ENCODE data around the gene TXNRD1. TPM values are rescaled to one million over a fixed set of nuclear protein-coding genes. Genes with fewer than 3 reads are reported as not detected.

The TXNRD1 gene
- total and polyA plus RNA-seq, 4 donors, result 23.6 to 70.8 (median 55.7) TPM

- Histone ChIP-seq H3K9ac (ENCODE audit: low read depth in 1 of 2, low read length in 2 of 2) (no peak overlapping the region), H3K4me3 (ENCODE audit: low read depth in 1 of 3, low read length in 3 of 3) (no peak overlapping the region), H3K36me3 (ENCODE audit: control insufficient read depth in 4 of 4, insufficient read depth in 3 of 4, low read depth in 1 of 4, low read length in 3 of 4) (no peaks in the 10 kb centered on the region), H3K27ac (ENCODE audit: low read depth in 1 of 2, low read length in 2 of 2) (no peak overlapping the region), H3K4me1 (ENCODE audit: control insufficient read depth in 4 of 4, insufficient read depth in 4 of 4, low read length in 3 of 4) (no peaks in the 10 kb centered on the region), H3K9me3 (ENCODE audit: control insufficient read depth in 4 of 4, low read length in 3 of 4) (no peaks in the 10 kb centered on the region), H3K27me3 (ENCODE audit: control insufficient read depth in 4 of 4, insufficient read depth in 4 of 4, low read length in 3 of 4) (no peaks in the 10 kb centered on the region)
- 75% methylated on average over 4 of the region's 4 CpGs for WGBS
- TF ChIP-seq, protein P1, sequence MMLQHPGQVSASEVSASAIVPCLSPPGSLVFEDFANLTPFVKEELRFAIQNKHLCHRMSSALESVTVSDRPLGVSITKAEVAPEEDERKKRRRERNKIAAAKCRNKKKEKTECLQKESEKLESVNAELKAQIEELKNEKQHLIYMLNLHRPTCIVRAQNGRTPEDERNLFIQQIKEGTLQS (IDR thresholded peaks at IDR 0.05), result no peak
- TF ChIP-seq FOXA2 (IDR thresholded peaks at IDR 0.05), result no peak
- TF ChIP-seq RXRA (IDR thresholded peaks at IDR 0.05), result no peak
- no peak for TF ChIP-seq HNF4A (conservative IDR thresholded peaks at IDR 0.05)
- no peak for TF ChIP-seq SP1 (IDR thresholded peaks at IDR 0.05)
- TF ChIP-seq, protein P2, sequence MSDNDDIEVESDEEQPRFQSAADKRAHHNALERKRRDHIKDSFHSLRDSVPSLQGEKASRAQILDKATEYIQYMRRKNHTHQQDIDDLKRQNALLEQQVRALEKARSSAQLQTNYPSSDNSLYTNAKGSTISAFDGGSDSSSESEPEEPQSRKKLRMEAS (IDR thresholded peaks at IDR 0.05), result no peak
- no peak for DNase-seq (ENCODE audit: low spot score)
Observed at GRCh38 chr12:104243551-104243950, 28.0 kb downstream of the TXNRD1 start.

- TF ChIP-seq NR2F2 (IDR thresholded peaks at IDR 0.05), result no peak
- TF ChIP-seq, protein P2 (IDR thresholded peaks at IDR 0.05), result no peak
- no peak for TF ChIP-seq YY1 (IDR thresholded peaks at IDR 0.05)
- TF ChIP-seq JUND (IDR thresholded peaks at IDR 0.05), result no peak
- no peak for TF ChIP-seq EGR1 (IDR thresholded peaks at IDR 0.05; ENCODE audit: low read depth in 2 of 2)
- TF ChIP-seq TAF1 (conservative IDR thresholded peaks at IDR 0.05), result no peak
- TF ChIP-seq RXRA (IDR thresholded peaks at IDR 0.05), result no peak
- TF ChIP-seq CTCF (IDR thresholded peaks at IDR 0.05; ENCODE audit: low read depth, low read length, missing input control), result no peak
- no peak for TF ChIP-seq GABPA (IDR thresholded peaks at IDR 0.05 in 1 of 2, conservative IDR thresholded peaks at IDR 0.05 in 1 of 2)
- TF ChIP-seq RAD21 (IDR thresholded peaks at IDR 0.05), result no peak
- no peak for TF ChIP-seq SP1 (IDR thresholded peaks at IDR 0.05)
- no peak overlapping the region for H3K4me3 ChIP-seq (ENCODE audit: low read depth in 1 of 3, low read length in 3 of 3)
- WGBS, result 76% methylated on average over 1 of the region's 1 CpG
Observed at GRCh38 chr12:104243971-104244370, 28.4 kb downstream of the TXNRD1 start.

DNA sequence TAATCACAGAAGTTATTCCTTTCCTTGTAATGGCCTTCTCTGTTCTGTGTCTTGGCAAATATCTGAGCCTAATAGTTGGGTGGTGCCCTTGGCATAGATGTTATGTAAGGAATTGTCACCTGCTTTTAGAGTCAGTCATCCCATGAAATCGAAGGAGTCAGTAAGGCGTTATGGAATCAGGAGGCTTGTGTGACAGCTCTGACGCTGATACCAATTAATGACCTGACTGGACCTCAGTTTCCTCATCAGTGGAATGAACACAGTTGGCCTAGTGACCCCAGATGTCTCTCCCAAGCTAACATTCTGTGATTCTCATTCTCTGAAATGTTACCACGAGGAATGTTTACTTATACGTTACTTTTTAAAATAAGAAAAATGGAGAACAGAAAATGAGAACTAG, 32.1 kb downstream of the TXNRD1 start:
- H3K27ac ChIP-seq (ENCODE audit: low read depth in 1 of 2, low read length in 2 of 2), result no peak overlapping the region
- H3K9ac ChIP-seq (ENCODE audit: low read depth in 1 of 2, low read length in 2 of 2), result no peak overlapping the region
- no peaks in the 10 kb centered on the region for H3K27me3 ChIP-seq (ENCODE audit: control insufficient read depth in 4 of 4, insufficient read depth in 4 of 4, low read length in 3 of 4)
- H3K4me3 ChIP-seq (ENCODE audit: low read depth in 1 of 3, low read length in 3 of 3), result no peak overlapping the region
- H3K4me1 ChIP-seq (ENCODE audit: control insufficient read depth in 4 of 4, insufficient read depth in 4 of 4, low read length in 3 of 4), result no peaks in the 10 kb centered on the region
- WGBS, result 91% methylated on average over 5 of the region's 5 CpGs
- H3K9me3 ChIP-seq (ENCODE audit: control insufficient read depth in 4 of 4, low read length in 3 of 4), result no peaks in the 10 kb centered on the region
- H3K36me3 ChIP-seq (ENCODE audit: control insufficient read depth in 4 of 4, insufficient read depth in 3 of 4, low read depth in 1 of 4, low read length in 3 of 4), result no peaks in the 10 kb centered on the region
- DNase-seq (ENCODE audit: low spot score), result no peak
- TF ChIP-seq TAF1 (conservative IDR thresholded peaks at IDR 0.05) (no peak), HNF4G (IDR thresholded peaks at IDR 0.05) (no peak), RXRA (IDR thresholded peaks at IDR 0.05) (no peak)
- TF ChIP-seq, protein P3, sequence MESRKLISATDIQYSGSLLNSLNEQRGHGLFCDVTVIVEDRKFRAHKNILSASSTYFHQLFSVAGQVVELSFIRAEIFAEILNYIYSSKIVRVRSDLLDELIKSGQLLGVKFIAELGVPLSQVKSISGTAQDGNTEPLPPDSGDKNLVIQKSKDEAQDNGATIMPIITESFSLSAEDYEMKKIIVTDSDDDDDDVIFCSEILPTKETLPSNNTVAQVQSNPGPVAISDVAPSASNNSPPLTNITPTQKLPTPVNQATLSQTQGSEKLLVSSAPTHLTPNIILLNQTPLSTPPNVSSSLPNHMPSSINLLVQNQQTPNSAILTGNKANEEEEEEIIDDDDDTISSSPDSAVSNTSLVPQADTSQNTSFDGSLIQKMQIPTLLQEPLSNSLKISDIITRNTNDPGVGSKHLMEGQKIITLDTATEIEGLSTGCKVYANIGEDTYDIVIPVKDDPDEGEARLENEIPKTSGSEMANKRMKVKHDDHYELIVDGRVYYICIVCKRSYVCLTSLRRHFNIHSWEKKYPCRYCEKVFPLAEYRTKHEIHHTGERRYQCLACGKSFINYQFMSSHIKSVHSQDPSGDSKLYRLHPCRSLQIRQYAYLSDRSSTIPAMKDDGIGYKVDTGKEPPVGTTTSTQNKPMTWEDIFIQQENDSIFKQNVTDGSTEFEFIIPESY (IDR thresholded peaks at IDR 0.05), result no peak

More at GRCh38 chr12:104243971-104244370, 28.4 kb downstream of the TXNRD1 start:
- DNase-seq (ENCODE audit: low spot score), result no peak
- H3K9me3 ChIP-seq (ENCODE audit: control insufficient read depth in 4 of 4, low read length in 3 of 4), result no peaks in the 10 kb centered on the region
- no peaks in the 10 kb centered on the region for H3K4me1 ChIP-seq (ENCODE audit: control insufficient read depth in 4 of 4, insufficient read depth in 4 of 4, low read length in 3 of 4)
- H3K27me3 ChIP-seq (ENCODE audit: control insufficient read depth in 4 of 4, insufficient read depth in 4 of 4, low read length in 3 of 4), result no peaks in the 10 kb centered on the region
- no peak overlapping the region for H3K9ac ChIP-seq (ENCODE audit: low read depth in 1 of 2, low read length in 2 of 2)
- no peaks in the 10 kb centered on the region for H3K36me3 ChIP-seq (ENCODE audit: control insufficient read depth in 4 of 4, insufficient read depth in 3 of 4, low read depth in 1 of 4, low read length in 3 of 4)
- H3K27ac ChIP-seq (ENCODE audit: low read depth in 1 of 2, low read length in 2 of 2), result no peak overlapping the region
